ENCODE results near the gene MIOX.

The MIOX gene

GRCh38 chr22:50507991-50508884 lies 21.6 kb downstream of the MIOX start, which contains the start of gene NCAPH2:
Gene NCAPH2, plus strand, starts transcription at chr22:50508224. Its CDS starts 114 bp downstream, at chr22:50508338.
- H3K4me1 ChIP-seq (ENCODE audit: control insufficient read depth, insufficient read depth, low read length) = peaks cover 8% of the 10 kb centered on the region
- H3K9me3 ChIP-seq (ENCODE audit: control insufficient read depth, insufficient read depth, low read depth, low read length) = no peaks in the 10 kb centered on the region
- ChIA-PET CTCF (interaction anchor here (0.6 to 3.8 kb wide), 8 partner anchors 10 to 265 kb away, joined by 3 to 32 read pairs (median 6); partner anchors contain the start of genes SCO2 and SYCE3), POLR2A (interaction anchor here (0.5 to 6.0 kb wide), 28 partner anchors 10 to 265 kb away, joined by 3 to 189 read pairs (median 5); partner anchors contain the start of genes ARSA, CHKB, HDAC10 and KLHDC7B)
- peaks cover 6 to 42% of the 10 kb centered on the region in 2 experiments; a peak in 2 of 3 replicates for H3K36me3 ChIP-seq (ENCODE audit: control insufficient read depth in 2 of 2, insufficient read depth in 1 of 2, low read length in 2 of 2)
- H3K27ac ChIP-seq (ENCODE audit: extremely low read depth, low read depth, low read length) = peak within 1 kb of the TSS; percentile 97
- H3K4me3 ChIP-seq (ENCODE audit: low read depth, low read length) = peak within 1 kb of the TSS; percentile 100
- TF ChIP-seq ZNF623 (tag by site-specific recombination; IDR thresholded peaks at IDR 0.05) = no peak
- no peak for TF ChIP-seq ZNF223 (tag by site-specific recombination; IDR thresholded peaks at IDR 0.05)
- TF ChIP-seq GLIS2 (tag by site-specific recombination; IDR thresholded peaks at IDR 0.05) = peak; percentile 88
- TF ChIP-seq ZNF548 (tag by site-specific recombination; IDR thresholded peaks at IDR 0.05) = no peak
- peak; percentile 86 for TF ChIP-seq PATZ1 (tag by site-specific recombination; IDR thresholded peaks at IDR 0.05)
- TF ChIP-seq ZNF184 (tag by site-specific recombination; IDR thresholded peaks at IDR 0.05) = no peak
- TF ChIP-seq ZNF175 (tag by site-specific recombination; IDR thresholded peaks at IDR 0.05) = no peak
- no peak for TF ChIP-seq ZNF138 (tag by site-specific recombination; IDR thresholded peaks at IDR 0.05; ENCODE audit: borderline replicate concordance)
- TF ChIP-seq ZNF16 (tag by site-specific recombination; IDR thresholded peaks at IDR 0.05; ENCODE audit: low read depth) = no peak
- TF ChIP-seq ZSCAN4 (tag by site-specific recombination; IDR thresholded peaks at IDR 0.05) = no peak
- peak; percentile 60 for TF ChIP-seq ZNF398 (tag by site-specific recombination; IDR thresholded peaks at IDR 0.05)
- no peak for TF ChIP-seq ZNF654 (tag by site-specific recombination; IDR thresholded peaks at IDR 0.05; ENCODE audit: low read depth)
- peak; percentile 97 for TF ChIP-seq ZEB2 (tag by site-specific recombination; IDR thresholded peaks at IDR 0.05)
- TF ChIP-seq ZNF560 (tag by site-specific recombination; IDR thresholded peaks at IDR 0.05; ENCODE audit: borderline replicate concordance) = no peak
- peak; percentile 56; the same call in 1 of the 2 replicates for TF ChIP-seq ZSCAN5A (tag by site-specific recombination; IDR thresholded peaks at IDR 0.05)
- peak; percentile 54; the same call in 1 of the 2 replicates for TF ChIP-seq ZNF394 (tag by site-specific recombination; IDR thresholded peaks at IDR 0.05; ENCODE audit: borderline replicate concordance)
- TF ChIP-seq WT1 (tag by site-specific recombination; IDR thresholded peaks at IDR 0.05) = peak; percentile 74
- TF ChIP-seq ZNF416 (tag by site-specific recombination; IDR thresholded peaks at IDR 0.05) = no peak
- TF ChIP-seq ZNF837 (tag by site-specific recombination; IDR thresholded peaks at IDR 0.05) = no peak
- TF ChIP-seq KLF7 (tag by site-specific recombination; IDR thresholded peaks at IDR 0.05; ENCODE audit: borderline replicate concordance) = peak; percentile 96
- peak; percentile 55; the same call in 1 of the 2 replicates for TF ChIP-seq BCL6B (tag by site-specific recombination; IDR thresholded peaks at IDR 0.05)
- TF ChIP-seq PBX3 (CRISPR knock-in tag; IDR thresholded peaks at IDR 0.05) = peak; percentile 89; the same call in 1 of the 2 replicates
- no peak for TF ChIP-seq ZNF830 (tag by site-specific recombination; IDR thresholded peaks at IDR 0.05; ENCODE audit: low read depth)
- no peak for TF ChIP-seq ZNF585B (tag by site-specific recombination; IDR thresholded peaks at IDR 0.05)
- peak; percentile 75; the same call in 1 of the 2 replicates for TF ChIP-seq ZNF24 (tag by site-specific recombination; IDR thresholded peaks at IDR 0.05)
- TF ChIP-seq ZFP3 (tag by site-specific recombination; IDR thresholded peaks at IDR 0.05; ENCODE audit: low read depth) = no peak
- no peak for TF ChIP-seq ZNF10 (tag by site-specific recombination; IDR thresholded peaks at IDR 0.05)
- TF ChIP-seq ZNF366 (tag by site-specific recombination; conservative IDR thresholded peaks at IDR 0.05) = no peak

Measured in HEK293 (cell line).